HepG2 (cell line): Measurements from ENCODE around the gene AIF1. TPM values are rescaled to one million over a fixed set of nuclear protein-coding genes. Genes with fewer than 3 reads are reported as not detected.

ENCODE experiments used
- CBX1 ChIP-seq: IDR thresholded peaks from one replicate; pipeline ENCODE4 v1.6.1; 2016; ENCODE audit warnings: antibody characterized with exemption, low read depth
- CTCF ChIP-seq: sonication (generic); formaldehyde crosslinking; IDR thresholded peaks from 2 replicates; pipeline ENCODE4 v1.5.0; 2020; ENCODE audit warnings: mild to moderate bottlenecking, missing genetic modification reagents, moderate library complexity
- KLF16 ChIP-seq, 2 experiments: sonication (generic) in 1 of 2; formaldehyde crosslinking in 1 of 2; IDR thresholded peaks; 2 replicates each; pipeline versions ENCODE4 v1.6.1 to v1.8.0; 2016 to 2023; ENCODE audit warnings: missing genetic modification reagents in 2 of 2, missing compliant biosample characterization in 1 of 2
- MTERF4 ChIP-seq: sonication (generic); formaldehyde crosslinking; IDR thresholded peaks from 2 replicates; pipeline ENCODE4 v1.8.0; 2023; ENCODE audit warnings: mild to moderate bottlenecking, missing genetic modification reagents
- NFAT5 ChIP-seq: sonication (generic); formaldehyde crosslinking; IDR thresholded peaks from 2 replicates; pipeline ENCODE4 v1.4.0; 2020; ENCODE audit warnings: missing genetic modification reagents
- NRL ChIP-seq: sonication (generic); formaldehyde crosslinking; IDR thresholded peaks from 2 replicates; pipeline ENCODE4 v1.5.0; 2020; ENCODE audit warnings: missing genetic modification reagents, mild to moderate bottlenecking, moderate library complexity, borderline replicate concordance
- POGZ ChIP-seq: sonication (generic); formaldehyde crosslinking; IDR thresholded peaks from 2 replicates; pipeline ENCODE4 v1.4.0; 2020; ENCODE audit warnings: mild to moderate bottlenecking, missing genetic modification reagents
- RORA ChIP-seq: sonication (generic); formaldehyde crosslinking; IDR thresholded peaks from 2 replicates; pipeline ENCODE4 v1.5.0; 2020; ENCODE audit warnings: mild to moderate bottlenecking, missing genetic modification reagents, moderate library complexity
- SKIL ChIP-seq: sonication (generic); formaldehyde crosslinking; IDR thresholded peaks from 2 replicates; pipeline ENCODE4 v1.8.0; 2022; ENCODE audit warnings: missing genetic modification reagents, mild to moderate bottlenecking, moderate library complexity, borderline replicate concordance
- SMARCC2 ChIP-seq: fragments of 450-650 bp; IDR thresholded peaks from 2 replicates; pipeline ENCODE4 v1.6.1; 2017; ENCODE audit warnings: antibody characterized with exemption, mild to moderate bottlenecking
- TFAP4 ChIP-seq: sonication (generic); IDR thresholded peaks from 2 replicates; pipeline ENCODE4 v1.6.1; 2016; ENCODE audit warnings: low read depth, borderline replicate concordance
- YY1 ChIP-seq: IDR thresholded peaks from 2 replicates; pipeline ENCODE4 v1.6.1; 2011; ENCODE audit warnings: low read length, low read depth, moderate library complexity, mild to moderate bottlenecking; ENCODE audit not compliant: insufficient read depth, insufficient replicate concordance
- ZNF263 ChIP-seq: sonication (generic); formaldehyde crosslinking; IDR thresholded peaks from 2 replicates; pipeline ENCODE4 v1.4.0; 2020; ENCODE audit warnings: missing genetic modification reagents
- ZNF282 ChIP-seq: fragments of 450-650 bp; IDR thresholded peaks from 2 replicates; pipeline ENCODE4 v1.6.1; 2018; ENCODE audit not compliant: partially characterized antibody
- ZNF704 ChIP-seq: sonication (generic); formaldehyde crosslinking; IDR thresholded peaks from 2 replicates; pipeline ENCODE4 v1.8.1; 2023; ENCODE audit warnings: mild to moderate bottlenecking, inconsistent platforms, moderate library complexity, missing genetic modification reagents, borderline replicate concordance
- ZNF839 ChIP-seq: sonication (generic); formaldehyde crosslinking; IDR thresholded peaks from 2 replicates; pipeline ENCODE4 v1.4.0; 2020; ENCODE audit warnings: missing genetic modification reagents, mild to moderate bottlenecking, borderline replicate concordance
- polyA plus RNA-seq, 8 experiments: library from polyadenylated mRNA; depleted of rRNA in 3 of 8; stranded (reverse) in 7 of 8; unstranded in 1 of 8; fragments of >200 nt; fragmentation: Illumina TruSeq in 4 of 8; extraction: Trizol in 4 of 8; gene quantifications; 2 replicates each; pipeline versions ENCODE4 v1.2.1 to v1.2.3, GENCODE V29; 2011 to 2016; ENCODE audit warnings: low read depth in 4 of 8, missing spikeins in 1 of 8, mixed read lengths in 1 of 8; ENCODE audit not compliant: insufficient read depth in 1 of 8
- total RNA-seq, 5 experiments: library from RNA; depleted of rRNA; stranded (reverse); fragments of >200 nt; fragmentation: Illumina TruSeq; extraction: Trizol; gene quantifications; 2 replicates each; pipeline ENCODE4 v1.2.3, GENCODE V29; 2016; ENCODE audit warnings: low read depth in 1 of 5

AIF1 gene
- total and polyA plus RNA-seq, 2 of the 13 experiments (the other 11 are each of a cell fraction or from before 2014, with no cell fraction given), result 1.5 TPM; not detected in 1

- TF ChIP-seq YY1 (peak; percentile 74), SMARCC2 (no peak), TFAP4 (no peak), POGZ (CRISPR knock-in tag) (peak; percentile 71; the same call in 1 of the 2 replicates), ZNF263 (CRISPR knock-in tag) (peak; percentile 98), NRL (peak; percentile 79), KLF16 (CRISPR knock-in tag; IDR thresholded peaks at IDR 0.05) (peak in 1 of 2 experiments; percentile 78; a peak in 2 of 4 replicates), ZNF704 (CRISPR knock-in tag) (no peak; the same call in 1 of the 2 replicates), RORA (no peak), MTERF4 (CRISPR knock-in tag) (0 out of 2 replicates have a peak, but pooled peaks have one; percentile 84), CTCF (peak; percentile 95), NFAT5 (CRISPR knock-in tag) (no peak), ZNF839 (no peak), SKIL (CRISPR knock-in tag) (0 out of 2 replicates have a peak, but pooled peaks have one; percentile 14), ZNF282 (no peak), CBX1 (peak; percentile 68)
Observed at GRCh38 chr6:31580807-31581433, 34.1 kb upstream of the AIF1 start (continued).
